Activated CD8-positive, alpha-beta T cell treated with anti-CD3 and anti-CD28 coated beads for 36 hours (primary cell): ENCODE measurements around the gene SRGAP1. TPM values are rescaled to one million over a fixed set of nuclear protein-coding genes. Genes with fewer than 3 reads are reported as not detected.

ENCODE experiments used
- ATAC-seq: fragments of 200-7000 bp; cut with Tn5 transposase; one replicate; pipeline ENCODE4 v1.10.0; 2021; ENCODE audit warnings: mild to moderate bottlenecking, moderate library complexity
- CTCF ChIA-PET: fragments of 350-600 bp; sonication (Branson Sonifier 250); formaldehyde crosslinking; loops from one replicate; lab custom pipeline; 2021; ENCODE audit warnings: antibody characterized with exemption; lab: Charles Lee
- POLR2A ChIA-PET: fragments of 350-600 bp; sonication (Branson Sonifier 250); formaldehyde crosslinking; loops from one replicate; lab custom pipeline; 2021; ENCODE audit warnings: antibody characterized with exemption; lab: Charles Lee
- DNase-seq: peaks from one replicate; pipeline ENCODE4 v3.0.0-alpha.2; 2020
- H3K27ac Mint-ChIP-seq: one replicate; pipeline ENCODE4 v1.8.0; 2021; ENCODE audit warnings: mild to moderate bottlenecking, mixed read lengths
- H3K27me3 Mint-ChIP-seq: one replicate; pipeline ENCODE4 v1.8.0; 2021; ENCODE audit warnings: mixed read lengths
- H3K36me3 Mint-ChIP-seq: one replicate; pipeline ENCODE4 v1.8.0; 2021; ENCODE audit warnings: low read depth, mixed read lengths
- H3K4me1 Mint-ChIP-seq: one replicate; pipeline ENCODE4 v1.8.0; 2021; ENCODE audit warnings: low read depth, mixed read lengths
- H3K4me3 Mint-ChIP-seq: one replicate; pipeline ENCODE4 v1.8.0; 2021; ENCODE audit warnings: mild to moderate bottlenecking, moderate library complexity, mixed read lengths
- H3K9me3 Mint-ChIP-seq: one replicate; pipeline ENCODE4 v1.8.0; 2021; ENCODE audit warnings: mixed read lengths
- CTCF ChIP-seq: fragments of 200-600 bp; IDR thresholded peaks from one replicate; pipeline ENCODE4 v1.8.0; 2022; ENCODE audit warnings: antibody characterized with exemption, mild to moderate bottlenecking
- intact Hi-C: fragments of 100-400 bp; cut with micrococcal nuclease; formaldehyde crosslinking; loops from one replicate; pipeline ENCODE4 v1.10.0; 2022
- total RNA-seq, 2 experiments: library from RNA; stranded (reverse); gene quantifications; one replicate each; pipeline ENCODE4 v1.2.3, GENCODE V29; 2021

Gene SRGAP1
- total RNA-seq, 2 experiments from 2014 or later: 0.02 to 0.07 TPM

GRCh38 chr12:63843254-63843720, 1.2 kb upstream of the SRGAP1 start:
- H3K36me3 Mint-ChIP-seq: no peaks in the 10 kb centered on the region
- H3K9me3 Mint-ChIP-seq: no peaks in the 10 kb centered on the region
- peak overlapping the region; percentile 58 for H3K4me3 Mint-ChIP-seq
- peaks cover 34% of the 10 kb centered on the region for H3K27me3 Mint-ChIP-seq
- H3K27ac Mint-ChIP-seq: no peak overlapping the region
- no peak for DNase-seq
- CTCF ChIA-PET: interaction anchor here (1.2 to 3.4 kb wide), 3 partner anchors 10 to 413 kb away, joined by 3 to 11 read pairs (median 7); no protein-coding TSS in a partner anchor
- intact Hi-C loops: loop anchor here (5.0 kb wide), 1 partner anchor 414 kb away; no protein-coding TSS in a partner anchor
- TF ChIP-seq CTCF: no peak
- POLR2A ChIA-PET: interaction anchor here (1.0 kb wide), 1 partner anchor 20 kb away, joined by 3 read pairs; no protein-coding TSS in a partner anchor
- peaks cover 8% of the 10 kb centered on the region for H3K4me1 Mint-ChIP-seq
- no peak for ATAC-seq

DNA sequence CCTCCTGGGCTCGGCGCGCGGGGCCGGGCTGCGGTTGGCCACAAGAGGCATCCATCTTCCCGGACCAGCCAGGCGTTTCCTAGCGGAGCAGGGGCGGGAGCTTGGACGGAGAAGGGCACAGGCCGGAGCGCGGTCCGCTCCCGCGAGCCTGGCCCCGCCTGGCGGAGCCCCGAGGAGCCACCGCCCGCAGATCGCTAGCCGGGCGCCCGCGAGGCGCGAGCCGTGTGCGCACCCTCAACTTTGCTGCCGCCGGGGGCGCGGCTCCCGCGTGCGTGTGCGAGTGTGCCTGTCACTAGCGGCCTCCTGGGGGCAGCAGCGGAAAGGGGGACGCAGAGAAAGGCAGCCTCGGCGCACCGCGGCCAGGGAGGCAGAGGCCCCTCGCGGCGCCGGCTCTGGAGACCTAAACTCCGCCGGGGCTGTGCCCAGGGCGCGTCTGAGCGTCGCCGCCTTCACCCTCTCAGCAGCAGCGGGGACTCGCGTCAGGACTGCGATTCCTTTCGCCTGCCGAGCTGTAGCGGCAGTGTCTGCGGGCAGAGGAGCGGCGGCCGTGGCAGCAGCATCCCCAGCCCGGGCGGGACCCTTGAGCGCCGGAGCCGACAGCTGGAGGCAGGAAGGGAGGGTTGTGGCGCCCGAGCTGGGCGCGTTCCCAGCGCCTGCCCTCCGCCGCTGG, 644 bp upstream of the SRGAP1 start:
- TF ChIP-seq CTCF: peak; percentile 86
- peaks cover 34% of the 10 kb centered on the region for H3K27me3 Mint-ChIP-seq
- H3K36me3 Mint-ChIP-seq: no peaks in the 10 kb centered on the region
- H3K4me3 Mint-ChIP-seq: peak overlapping the region; percentile 68
- no peak overlapping the region for H3K27ac Mint-ChIP-seq
- POLR2A ChIA-PET: interaction anchor here (0.7 to 1.0 kb wide), 3 partner anchors 10 to 560 kb away, joined by 3 read pairs; partner anchors contain the start of gene XPOT
- peak; percentile 85 for DNase-seq
- ATAC-seq: peak; percentile 96
- H3K9me3 Mint-ChIP-seq: no peaks in the 10 kb centered on the region
- intact Hi-C loops: loop anchor here (5.0 kb wide), 1 partner anchor 413 kb away; no protein-coding TSS in a partner anchor
- CTCF ChIA-PET: interaction anchor here (0.7 to 3.4 kb wide), 14 partner anchors 8 to 560 kb away, joined by 3 to 11 read pairs (median 3); partner anchors contain the start of genes KICS2 and XPOT
- H3K4me1 Mint-ChIP-seq: peaks cover 8% of the 10 kb centered on the region

DNA sequence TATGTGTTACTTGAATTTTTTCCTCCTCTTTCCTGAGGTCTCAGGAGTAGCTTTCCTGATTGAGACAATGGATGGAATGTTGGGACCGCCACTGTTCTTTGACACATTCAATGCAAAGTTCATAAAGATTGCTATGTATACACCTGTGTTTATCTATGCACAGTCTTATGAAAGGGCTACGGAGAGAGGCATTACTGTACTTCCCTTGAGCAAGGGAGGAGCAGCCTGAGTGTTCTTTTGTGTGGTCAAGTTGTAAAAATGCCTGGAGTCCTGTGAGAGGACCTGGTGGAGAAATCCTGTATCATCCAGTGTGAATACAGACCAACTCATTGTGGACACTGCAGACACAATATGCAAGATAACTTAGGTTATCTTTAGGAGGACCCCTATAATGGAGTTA, 1.2 kb downstream of the SRGAP1 start:
- no peak for TF ChIP-seq CTCF
- Mint-ChIP-seq H3K27me3 (peaks cover 32% of the 10 kb centered on the region), H3K4me1 (peaks cover 8% of the 10 kb centered on the region), H3K36me3 (no peaks in the 10 kb centered on the region), H3K27ac (no peak overlapping the region), H3K9me3 (no peaks in the 10 kb centered on the region), H3K4me3 (no peak overlapping the region)
- CTCF ChIA-PET: interaction anchor here (1.2 to 3.4 kb wide), 2 partner anchors 8 to 410 kb away, joined by 4 to 11 read pairs; no protein-coding TSS in a partner anchor
- DNase-seq (no peak), ATAC-seq (no peak)
- POLR2A ChIA-PET: no interaction called here
- intact Hi-C loops: no loop called here

GRCh38 chr12:63846238-63846967, 1.9 kb downstream of the SRGAP1 start:
- ChIA-PET POLR2A (no interaction called here), CTCF (interaction anchor here (3.4 kb wide), 1 partner anchor 409 kb away, joined by 11 read pairs; no protein-coding TSS in a partner anchor)
- peaks cover 32% of the 10 kb centered on the region for H3K27me3 Mint-ChIP-seq
- H3K27ac Mint-ChIP-seq: no peak overlapping the region
- H3K4me1 Mint-ChIP-seq: peaks cover 8% of the 10 kb centered on the region
- no peak overlapping the region for H3K4me3 Mint-ChIP-seq
- DNase-seq (no peak), ATAC-seq (no peak)
- TF ChIP-seq CTCF: no peak
- no peaks in the 10 kb centered on the region for H3K36me3 Mint-ChIP-seq
- H3K9me3 Mint-ChIP-seq: no peaks in the 10 kb centered on the region
- intact Hi-C loops: no loop called here
